Fibroblast of lung (primary cell): ENCODE measurements around the gene TRIP13. TPM values are rescaled to one million over a fixed set of nuclear protein-coding genes. Genes with fewer than 3 reads are reported as not detected.

ENCODE experiments used
- DNase-seq, 2 donors: peaks; one replicate each; pipeline versions ENCODE4 v3.0.0 to v3.0.0-alpha.2; 2010; ENCODE audit warnings: low read depth in 2 of 2
- H2AFZ ChIP-seq: 2 replicates; pipeline ENCODE4 v1.5.1; 2012; ENCODE audit warnings: low read length, control low read depth, inconsistent platforms
- H3K27ac ChIP-seq: 2 replicates; pipeline ENCODE4 v1.5.1; 2011; ENCODE audit warnings: low read length, control low read depth; ENCODE audit not compliant: insufficient read depth
- H3K27me3 ChIP-seq: 2 replicates; pipeline ENCODE4 v1.5.1; 2011; ENCODE audit warnings: mild to moderate bottlenecking, low read length; ENCODE audit not compliant: control insufficient read depth, insufficient read depth
- H3K36me3 ChIP-seq: 2 replicates; pipeline ENCODE4 v1.5.1; 2011; ENCODE audit warnings: low read length; ENCODE audit not compliant: control insufficient read depth, insufficient read depth
- H3K4me1 ChIP-seq: 2 replicates; pipeline ENCODE4 v1.5.1; 2011; ENCODE audit warnings: low read length; ENCODE audit not compliant: control insufficient read depth, insufficient read depth; ENCODE audit errors: extremely low read depth
- H3K4me2 ChIP-seq: 2 replicates; pipeline ENCODE4 v1.5.1; 2011; ENCODE audit warnings: low read length, control low read depth; ENCODE audit not compliant: insufficient read depth; ENCODE audit errors: extremely low read depth
- H3K4me3 ChIP-seq, 4 experiments: fragments of 200-600 bp in 1 of 4; sonication (generic) in 1 of 4; replicated peaks in 1 of 4; 2 replicates each; pipeline ENCODE4 v1.5.1; 2011 to 2016; ENCODE audit warnings: low read length in 4 of 4, low read depth in 3 of 4, mild to moderate bottlenecking in 3 of 4, control low read depth in 2 of 4, inconsistent platforms in 1 of 4, mixed read lengths in 1 of 4; ENCODE audit not compliant: insufficient read depth in 1 of 4; ENCODE audit errors: control extremely low read depth in 1 of 4
- H3K79me2 ChIP-seq: 2 replicates; pipeline ENCODE4 v1.5.1; 2012; ENCODE audit warnings: mild to moderate bottlenecking, low read length, inconsistent platforms; ENCODE audit not compliant: control insufficient read depth, insufficient read depth
- H3K9ac ChIP-seq: 2 replicates; pipeline ENCODE4 v1.5.1; 2011; ENCODE audit warnings: mild to moderate bottlenecking, low read length, control low read depth; ENCODE audit not compliant: insufficient read depth
- H3K9me3 ChIP-seq: 2 replicates; pipeline ENCODE4 v1.5.1; 2012; ENCODE audit warnings: low read depth, low read length; ENCODE audit not compliant: control insufficient read depth, insufficient read depth
- H4K20me1 ChIP-seq: 2 replicates; pipeline ENCODE4 v1.5.1; 2011; ENCODE audit warnings: low read length; ENCODE audit not compliant: control insufficient read depth, insufficient read depth; ENCODE audit errors: extremely low read depth
- EZH2 ChIP-seq: IDR thresholded peaks from 2 replicates; pipeline ENCODE4 v1.5.1; 2012; ENCODE audit warnings: low read length, control low read depth, mild to moderate bottlenecking; ENCODE audit errors: missing control alignments
- polyA plus RNA-seq, 2 donors: library from polyadenylated mRNA; depleted of rRNA in 1 of 2; stranded (reverse) in 1 of 2; unstranded in 1 of 2; fragments of >200 nt; gene quantifications; 2 replicates each; pipeline ENCODE4 v1.2.1, GENCODE V29; 2011 to 2012; ENCODE audit warnings: missing spikeins in 1 of 2
- total RNA-seq: library from RNA; depleted of rRNA; stranded (reverse); fragments of >200 nt; gene quantifications from 2 replicates; pipeline ENCODE4 v1.2.1, GENCODE V29; 2014
- TF ChIP-seq, protein P1 (sequence below), 2 donors: IDR thresholded peaks in 1 of 2; conservative IDR thresholded peaks in 1 of 2; 1 replicate in 1 of 2; 2 replicates in 1 of 2; pipeline ENCODE4 v1.5.1; 2011 to 2012; ENCODE audit warnings: low read length in 2 of 2, control low read depth in 1 of 2, inconsistent platforms in 1 of 2, low read depth in 1 of 2, mild to moderate bottlenecking in 1 of 2

Gene TRIP13
- total and polyA plus RNA-seq, 2 donors (not counting 1 experiment from before 2014, with no cell fraction given) = 7.4 to 11.7 TPM

DNA sequence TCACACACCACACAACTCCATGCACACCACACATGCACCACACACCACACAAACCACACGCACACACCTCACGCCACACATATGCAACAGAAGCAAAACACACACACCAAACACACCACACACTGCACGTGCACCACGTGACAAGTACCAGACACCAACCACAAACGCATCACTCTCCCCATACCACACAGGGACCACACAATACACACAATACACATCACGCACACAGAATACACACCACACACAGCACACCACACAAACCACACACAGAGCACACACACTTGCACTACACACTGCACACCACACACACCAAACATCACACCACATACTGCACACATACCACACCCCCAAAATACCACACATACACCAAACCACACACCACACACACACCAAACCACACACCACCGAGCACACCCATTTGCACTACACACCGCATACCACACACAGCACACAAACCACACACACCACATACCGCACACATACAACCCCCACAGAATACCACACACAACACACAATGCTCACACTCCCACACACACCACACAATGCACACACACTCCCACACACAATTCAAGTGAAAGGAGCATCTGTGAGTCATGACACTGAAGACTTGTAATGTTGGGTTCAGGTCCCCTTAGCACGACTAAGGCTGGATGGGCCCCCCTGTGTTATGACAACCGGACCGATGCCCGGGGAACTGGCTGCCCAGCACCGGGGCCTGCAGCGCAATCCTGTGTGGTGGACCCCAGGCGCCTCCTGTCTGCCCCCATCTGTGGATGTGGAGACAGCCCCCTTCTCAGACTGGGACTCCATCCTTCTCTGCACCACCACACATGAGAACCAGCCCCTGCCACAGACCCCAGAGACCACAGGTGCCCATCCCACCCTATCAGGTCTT, 35.9 kb upstream of the TRIP13 start:
- H3K36me3 ChIP-seq = no peaks in the 10 kb centered on the region
- H3K4me2 ChIP-seq = no peak overlapping the region

GRCh38 chr5:858726-859125, 34.0 kb upstream of the TRIP13 start:
- no peaks in the 10 kb centered on the region for H3K4me1 ChIP-seq

More for the DNA sequence above, 35.9 kb upstream of the TRIP13 start:
- no peak overlapping the region for H3K27ac ChIP-seq
- no peaks in the 10 kb centered on the region for H4K20me1 ChIP-seq
- H3K27me3 ChIP-seq = no peaks in the 10 kb centered on the region
- H3K4me1 ChIP-seq = no peaks in the 10 kb centered on the region
- no peaks in the 10 kb centered on the region for H3K79me2 ChIP-seq
- H3K4me3 ChIP-seq = no peak overlapping the region
- H3K9ac ChIP-seq = no peak overlapping the region
- peak in 1 of 2 donors; percentile 8 for DNase-seq
- no peak overlapping the region for H2AFZ ChIP-seq
- TF ChIP-seq EZH2 = no peak
- TF ChIP-seq, protein P1, sequence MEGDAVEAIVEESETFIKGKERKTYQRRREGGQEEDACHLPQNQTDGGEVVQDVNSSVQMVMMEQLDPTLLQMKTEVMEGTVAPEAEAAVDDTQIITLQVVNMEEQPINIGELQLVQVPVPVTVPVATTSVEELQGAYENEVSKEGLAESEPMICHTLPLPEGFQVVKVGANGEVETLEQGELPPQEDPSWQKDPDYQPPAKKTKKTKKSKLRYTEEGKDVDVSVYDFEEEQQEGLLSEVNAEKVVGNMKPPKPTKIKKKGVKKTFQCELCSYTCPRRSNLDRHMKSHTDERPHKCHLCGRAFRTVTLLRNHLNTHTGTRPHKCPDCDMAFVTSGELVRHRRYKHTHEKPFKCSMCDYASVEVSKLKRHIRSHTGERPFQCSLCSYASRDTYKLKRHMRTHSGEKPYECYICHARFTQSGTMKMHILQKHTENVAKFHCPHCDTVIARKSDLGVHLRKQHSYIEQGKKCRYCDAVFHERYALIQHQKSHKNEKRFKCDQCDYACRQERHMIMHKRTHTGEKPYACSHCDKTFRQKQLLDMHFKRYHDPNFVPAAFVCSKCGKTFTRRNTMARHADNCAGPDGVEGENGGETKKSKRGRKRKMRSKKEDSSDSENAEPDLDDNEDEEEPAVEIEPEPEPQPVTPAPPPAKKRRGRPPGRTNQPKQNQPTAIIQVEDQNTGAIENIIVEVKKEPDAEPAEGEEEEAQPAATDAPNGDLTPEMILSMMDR (conservative IDR thresholded peaks at IDR 0.05 in 1 of 2, IDR thresholded peaks at IDR 0.05 in 1 of 2; ENCODE audit: low read depth in 1 of 2, low read length in 2 of 2) = no peak
- H3K9me3 ChIP-seq = no peaks in the 10 kb centered on the region

DNA sequence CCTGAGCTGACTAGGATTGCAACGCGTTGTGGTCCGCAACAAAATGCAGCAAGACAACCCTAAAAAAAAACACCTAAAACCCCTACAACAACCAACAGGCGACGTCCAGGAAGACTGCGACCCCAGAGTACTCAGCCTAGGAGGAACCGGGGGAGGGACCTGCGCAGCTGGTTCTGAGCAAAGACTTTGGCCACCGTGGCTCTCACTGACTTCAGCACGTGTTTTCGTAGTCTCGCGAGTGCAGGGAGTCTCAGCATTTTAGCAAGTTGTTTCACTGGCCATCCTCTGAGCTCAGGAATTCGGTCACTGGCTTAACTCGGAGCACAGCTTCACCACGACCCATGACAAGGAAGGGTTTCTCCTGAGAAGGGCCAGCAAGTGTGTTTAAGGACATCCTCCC, 33.3 kb upstream of the TRIP13 start:
- H3K9ac ChIP-seq = no peak overlapping the region
- H3K36me3 ChIP-seq = peaks cover 16% of the 10 kb centered on the region
- H3K4me1 ChIP-seq = no peaks in the 10 kb centered on the region
- no peaks in the 10 kb centered on the region for H3K9me3 ChIP-seq
- TF ChIP-seq EZH2 = no peak
- TF ChIP-seq, protein P1 (conservative IDR thresholded peaks at IDR 0.05 in 1 of 2, IDR thresholded peaks at IDR 0.05 in 1 of 2; ENCODE audit: low read depth in 1 of 2, low read length in 2 of 2) = no peak
- H4K20me1 ChIP-seq = no peaks in the 10 kb centered on the region
- H2AFZ ChIP-seq = no peak overlapping the region
- no peak for DNase-seq
- H3K4me2 ChIP-seq = no peak overlapping the region
- no peak overlapping the region for H3K4me3 ChIP-seq
- H3K79me2 ChIP-seq = no peaks in the 10 kb centered on the region
- no peak overlapping the region for H3K27ac ChIP-seq
- no peaks in the 10 kb centered on the region for H3K27me3 ChIP-seq

More at GRCh38 chr5:858726-859125, 34.0 kb upstream of the TRIP13 start:
- TF ChIP-seq EZH2 = no peak
- TF ChIP-seq, protein P1 (conservative IDR thresholded peaks at IDR 0.05 in 1 of 2, IDR thresholded peaks at IDR 0.05 in 1 of 2; ENCODE audit: low read depth in 1 of 2, low read length in 2 of 2) = no peak
- no peaks in the 10 kb centered on the region for H3K79me2 ChIP-seq
- no peak overlapping the region for H3K27ac ChIP-seq
- no peak overlapping the region for H3K4me2 ChIP-seq
- no peak for DNase-seq
- H2AFZ ChIP-seq = no peak overlapping the region
- H4K20me1 ChIP-seq = no peaks in the 10 kb centered on the region
- H3K4me3 ChIP-seq = no peak overlapping the region
- H3K27me3 ChIP-seq = no peaks in the 10 kb centered on the region
- H3K36me3 ChIP-seq = peaks cover 11% of the 10 kb centered on the region
- no peaks in the 10 kb centered on the region for H3K9me3 ChIP-seq
- no peak overlapping the region for H3K9ac ChIP-seq
